ENCODE results near the gene KCMF1.

DNA sequence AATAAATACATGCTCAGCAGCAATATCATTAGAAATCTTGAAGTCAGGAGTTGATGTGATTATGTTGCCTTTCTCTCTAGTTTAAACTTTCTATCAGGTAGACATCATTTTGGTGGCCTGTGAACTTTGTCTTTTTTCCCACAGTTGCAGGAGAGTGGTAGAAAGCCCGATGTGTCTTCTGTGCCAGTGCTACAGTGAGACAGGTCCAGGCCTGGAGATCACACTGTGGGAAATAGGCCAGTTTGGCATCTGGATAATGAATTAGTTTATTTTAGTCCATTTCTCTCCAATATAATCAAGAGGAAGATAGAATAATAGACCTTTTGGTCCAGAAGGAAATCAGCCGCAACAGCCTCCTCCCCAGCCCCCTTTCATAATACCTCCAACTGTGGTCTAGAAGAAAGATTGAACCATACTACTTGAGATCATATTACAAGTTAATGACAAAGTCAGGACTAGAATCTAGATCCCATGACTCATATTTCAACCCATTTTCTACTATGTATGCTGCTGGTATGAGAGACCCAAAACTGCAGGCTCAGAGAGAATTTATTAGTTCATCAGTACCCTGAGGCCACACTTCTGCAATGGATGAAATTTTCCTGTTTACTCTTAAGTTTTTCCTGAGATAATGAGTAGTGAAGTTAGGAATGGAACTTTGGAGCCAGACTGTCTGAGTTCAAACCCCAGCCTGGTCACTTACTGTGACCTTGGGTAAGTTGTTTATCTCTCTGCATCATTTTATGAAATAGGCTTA lies 20.6 kb downstream of the KCMF1 start:
- TF ChIP-seq ZBTB26 (tag by site-specific recombination; optimal IDR thresholded peaks at IDR 0.05), result no peak
- no peak for TF ChIP-seq ZNF433 (tag by site-specific recombination; IDR thresholded peaks at IDR 0.05; ENCODE audit: low read depth)
- no peak for TF ChIP-seq MZF1 (tag by site-specific recombination; IDR thresholded peaks at IDR 0.05; ENCODE audit: borderline replicate concordance)
- no peak for TF ChIP-seq ZNF658 (tag by site-specific recombination; IDR thresholded peaks at IDR 0.05)
- TF ChIP-seq ZNF624 (tag by site-specific recombination; IDR thresholded peaks at IDR 0.05), result no peak
- no peak for TF ChIP-seq MEIS1 (CRISPR knock-in tag; IDR thresholded peaks at IDR 0.05; ENCODE audit: borderline replicate concordance)
- TF ChIP-seq GLIS2 (tag by site-specific recombination; IDR thresholded peaks at IDR 0.05), result no peak
- TF ChIP-seq, protein P1, sequence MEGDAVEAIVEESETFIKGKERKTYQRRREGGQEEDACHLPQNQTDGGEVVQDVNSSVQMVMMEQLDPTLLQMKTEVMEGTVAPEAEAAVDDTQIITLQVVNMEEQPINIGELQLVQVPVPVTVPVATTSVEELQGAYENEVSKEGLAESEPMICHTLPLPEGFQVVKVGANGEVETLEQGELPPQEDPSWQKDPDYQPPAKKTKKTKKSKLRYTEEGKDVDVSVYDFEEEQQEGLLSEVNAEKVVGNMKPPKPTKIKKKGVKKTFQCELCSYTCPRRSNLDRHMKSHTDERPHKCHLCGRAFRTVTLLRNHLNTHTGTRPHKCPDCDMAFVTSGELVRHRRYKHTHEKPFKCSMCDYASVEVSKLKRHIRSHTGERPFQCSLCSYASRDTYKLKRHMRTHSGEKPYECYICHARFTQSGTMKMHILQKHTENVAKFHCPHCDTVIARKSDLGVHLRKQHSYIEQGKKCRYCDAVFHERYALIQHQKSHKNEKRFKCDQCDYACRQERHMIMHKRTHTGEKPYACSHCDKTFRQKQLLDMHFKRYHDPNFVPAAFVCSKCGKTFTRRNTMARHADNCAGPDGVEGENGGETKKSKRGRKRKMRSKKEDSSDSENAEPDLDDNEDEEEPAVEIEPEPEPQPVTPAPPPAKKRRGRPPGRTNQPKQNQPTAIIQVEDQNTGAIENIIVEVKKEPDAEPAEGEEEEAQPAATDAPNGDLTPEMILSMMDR (tag by site-specific recombination; IDR thresholded peaks at IDR 0.05), result no peak
- TF ChIP-seq KLF16 (tag by site-specific recombination; IDR thresholded peaks at IDR 0.05), result no peak
- TF ChIP-seq ZNF626 (tag by site-specific recombination; IDR thresholded peaks at IDR 0.05), result no peak
- no peak for TF ChIP-seq ZNF223 (tag by site-specific recombination; IDR thresholded peaks at IDR 0.05)
